Heart left ventricle (tissue), 16 donors: ENCODE measurements around the gene CHKA. TPM values are rescaled to one million over a fixed set of nuclear protein-coding genes. Genes with fewer than 3 reads are reported as not detected.

Source experiments
- ATAC-seq, 4 donors: fragments of 200-7000 bp; cut with Tn5 transposase; one replicate each; pipeline ENCODE4 v1.9.1; 2020 to 2022; ENCODE audit warnings: moderate library complexity in 4 of 4, mild to moderate bottlenecking in 3 of 4, moderate number of reproducible peaks in 1 of 4
- DNase-seq, 5 donors: peaks; one replicate each; pipeline ENCODE4 v3.0.0-alpha.2; 2020
- H3K27ac ChIP-seq, 12 donors: fragments of 200-600 bp; sonication (generic) in 4 of 12; one replicate each; pipeline versions ENCODE4 v1.5.0 to v1.8.0; 2016 to 2022; ENCODE audit warnings: mild to moderate bottlenecking in 2 of 12
- H3K27me3 ChIP-seq, 9 donors: fragments of 200-600 bp; sonication (generic) in 2 of 9; one replicate each; pipeline versions ENCODE4 v1.5.1 to v1.8.0; 2016 to 2022; ENCODE audit warnings: mild to moderate bottlenecking in 3 of 9
- H3K36me3 ChIP-seq, 9 donors: fragments of 200-600 bp; sonication (generic) in 2 of 9; one replicate each; pipeline versions ENCODE4 v1.5.0 to v1.8.0; 2018 to 2022; ENCODE audit warnings: mild to moderate bottlenecking in 2 of 9
- H3K4me1 ChIP-seq, 12 donors: fragments of 200-600 bp; sonication (generic) in 4 of 12; one replicate each; pipeline versions ENCODE4 v1.5.0 to v1.8.0; 2016 to 2022; ENCODE audit warnings: mild to moderate bottlenecking in 3 of 12
- H3K4me3 ChIP-seq, 12 donors: fragments of 200-600 bp; sonication (generic) in 4 of 12; one replicate each; pipeline versions ENCODE4 v1.5.0 to v1.8.0; 2017 to 2022; ENCODE audit warnings: mild to moderate bottlenecking in 9 of 12, moderate library complexity in 4 of 12
- H3K9me3 ChIP-seq, 12 donors: fragments of 200-600 bp; sonication (generic) in 4 of 12; one replicate each; pipeline versions ENCODE4 v1.5.0 to v1.8.0; 2016 to 2022; ENCODE audit warnings: mild to moderate bottlenecking in 1 of 12
- POLR2A ChIP-seq, 2 donors: fragments of 450-650 bp; IDR thresholded peaks; one replicate each; pipeline ENCODE4 v1.6.1; 2017; ENCODE audit warnings: antibody characterized with exemption in 2 of 2, mild to moderate bottlenecking in 2 of 2, moderate library complexity in 2 of 2
- WGBS, 4 donors: extraction: QIAGEN DNeasy Blood & Tissue Kit in 2 of 4; methylation state at CpG; one replicate each; pipeline versions ENCODE4 v1.1.5 to v1.1.7; 2013 to 2018; 5-methylcytosine and 5-hydroxymethylcytosine counted together
- intact Hi-C, 10 donors: fragments of 100-400 bp; cut with DNase I; formaldehyde crosslinking; loops; one replicate each; pipeline versions ENCODE4 v1.11.1 to v1.14.2; 2022
- polyA plus RNA-seq, 2 donors: library from polyadenylated mRNA; stranded (reverse); fragments of 200-250 nt; gene quantifications; one replicate each; pipeline ENCODE4 v1.2.3, GENCODE V29; 2013
- total RNA-seq, 9 donors: library from RNA; depleted of rRNA in 2 of 9; stranded (reverse); fragments of >200 nt in 2 of 9; fragmentation: NEBNext Ultra II Directional in 3 of 9; extraction: Animal tissue kit (Norgen Biotek cat#: 25700) in 3 of 9; gene quantifications; one replicate each; pipeline versions ENCODE4 v1.1.0 to v1.2.4, GENCODE V29; 2016 to 2023
- TF ChIP-seq, protein P1 (sequence below), 12 donors: fragments of 200-600 bp; sonication (generic) in 4 of 12; IDR thresholded peaks; one replicate each; pipeline versions ENCODE4 v1.5.0 to v1.8.0; 2018 to 2022; ENCODE audit warnings: antibody characterized with exemption in 12 of 12, mild to moderate bottlenecking in 5 of 12
- donor health status: ischemic (EF 13 %, LVEDD 7.1; RV severe dilation, severe dysfunction).
- donor health status: healthy with polysubstance abuse.
- donor health status: DM: no; HTN: yes; CAD: no.
- donor health status: DM: no; HTN: no; CAD: no.
- donor health status: ischemic (EF 25% LVEDD 6.9; RV normal size, moderate dysfunction).
- donor health status: ischemic (EF 25% LVEDD 5.7; RV mildly dilated, moderate dysfunction).
- donor health status: healthy.
- donor health status: DM: yes; HTN: yes; CAD: no.
- donor health status: ischemic (EF 35%, LVEDD 5.7; RV mildly dilated, moderate dysfunction).
- donor health status: nonischemic (EF 11% LVEDD 7.7; RV severe dilation, severe dysfunction).
- donor health status: DM: yes; HTN: yes; CAD: no.
- donor health status: PGD.
- donor health status: ischemic (EF 29% LVEDD 5.4; RV normal size, mild dysfunction).
- donor health status: nonischemic (EF 23%, LVEDD 6.1; RV moderate dilation, normal function).

Gene CHKA
- total and polyA plus RNA-seq, 11 donors, result 6.1 to 22.9 (median 9.1) TPM

DNA sequence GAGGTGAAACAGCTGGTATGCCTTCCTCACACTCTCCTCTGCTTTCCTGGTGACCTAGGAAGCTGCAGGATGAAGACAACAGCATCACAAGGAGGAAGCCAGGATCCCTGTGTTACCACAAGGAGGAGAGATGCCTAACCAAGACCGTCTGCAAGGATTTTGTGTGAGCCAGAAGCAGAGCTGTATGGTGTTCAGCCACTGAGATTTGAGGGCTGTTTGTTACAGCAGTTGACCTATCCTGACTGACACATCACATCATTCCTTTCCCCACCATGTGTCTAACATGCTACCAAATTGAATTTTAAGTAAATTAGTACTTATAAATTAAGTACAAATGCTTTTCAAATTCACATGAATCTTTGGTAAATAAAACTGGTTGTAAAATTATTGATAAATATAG, 8.9 kb upstream of the CHKA start:
- WGBS, 4 donors, result 50 to 91% (median 72%) methylated on average over 1 of the region's 1 CpG
- H3K4me3 ChIP-seq, result no peak overlapping the region
- H3K27ac ChIP-seq, result no peak overlapping the region
- ATAC-seq (no peak), DNase-seq (no peak)
- peaks cover 0 to 17% (median 9%) of the 10 kb centered on the region in 12 donors for H3K4me1 ChIP-seq
- H3K27me3 ChIP-seq, result no peaks in the 10 kb centered on the region
- H3K9me3 ChIP-seq, result no peaks in the 10 kb centered on the region
- H3K36me3 ChIP-seq, result no peaks in the 10 kb centered on the region
- intact Hi-C loops, result no loop called here
- TF ChIP-seq POLR2A (IDR thresholded peaks at IDR 0.05), result no peak
- TF ChIP-seq, protein P1, sequence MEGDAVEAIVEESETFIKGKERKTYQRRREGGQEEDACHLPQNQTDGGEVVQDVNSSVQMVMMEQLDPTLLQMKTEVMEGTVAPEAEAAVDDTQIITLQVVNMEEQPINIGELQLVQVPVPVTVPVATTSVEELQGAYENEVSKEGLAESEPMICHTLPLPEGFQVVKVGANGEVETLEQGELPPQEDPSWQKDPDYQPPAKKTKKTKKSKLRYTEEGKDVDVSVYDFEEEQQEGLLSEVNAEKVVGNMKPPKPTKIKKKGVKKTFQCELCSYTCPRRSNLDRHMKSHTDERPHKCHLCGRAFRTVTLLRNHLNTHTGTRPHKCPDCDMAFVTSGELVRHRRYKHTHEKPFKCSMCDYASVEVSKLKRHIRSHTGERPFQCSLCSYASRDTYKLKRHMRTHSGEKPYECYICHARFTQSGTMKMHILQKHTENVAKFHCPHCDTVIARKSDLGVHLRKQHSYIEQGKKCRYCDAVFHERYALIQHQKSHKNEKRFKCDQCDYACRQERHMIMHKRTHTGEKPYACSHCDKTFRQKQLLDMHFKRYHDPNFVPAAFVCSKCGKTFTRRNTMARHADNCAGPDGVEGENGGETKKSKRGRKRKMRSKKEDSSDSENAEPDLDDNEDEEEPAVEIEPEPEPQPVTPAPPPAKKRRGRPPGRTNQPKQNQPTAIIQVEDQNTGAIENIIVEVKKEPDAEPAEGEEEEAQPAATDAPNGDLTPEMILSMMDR (IDR thresholded peaks at IDR 0.05), result no peak

DNA sequence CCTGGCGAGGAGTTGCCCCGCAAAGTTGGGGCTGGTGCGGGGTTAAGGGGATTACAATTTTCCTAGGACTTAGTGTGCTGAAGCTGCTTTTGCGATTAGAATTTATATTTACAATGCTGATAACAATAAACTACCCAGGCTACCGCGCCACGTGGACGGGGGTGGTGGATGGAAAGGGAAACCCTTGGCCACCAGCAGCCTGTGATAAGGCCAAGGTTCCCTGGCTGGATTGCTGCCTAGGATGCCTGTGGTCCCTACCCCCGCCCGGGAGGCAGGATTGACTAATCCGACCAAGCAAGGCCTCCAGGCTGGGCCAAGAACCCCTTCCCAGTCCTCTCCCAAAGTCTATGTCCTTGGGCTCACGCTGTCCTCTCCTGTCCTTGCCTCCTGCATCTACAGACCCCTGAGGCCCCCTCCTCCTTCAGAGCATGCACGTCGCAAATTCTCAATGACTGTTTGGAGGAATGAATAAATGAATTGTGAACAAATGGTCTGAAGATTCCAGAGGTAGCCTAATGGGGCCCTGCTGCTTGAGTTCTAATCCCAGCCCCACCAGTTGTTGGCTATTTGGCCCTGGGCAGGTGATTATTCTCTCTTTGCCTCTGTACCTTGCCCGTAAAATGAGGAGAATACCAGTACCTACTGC, 7.6 kb upstream of the CHKA start:
- H3K36me3 ChIP-seq, result no peaks in the 10 kb centered on the region
- peak; percentile 57 to 80 (median 71) for DNase-seq
- no peaks in the 10 kb centered on the region for H3K27me3 ChIP-seq
- intact Hi-C loops, result loop anchor here in 2 of 10 donors (10.0 kb wide), 1 partner anchor 94 kb away; the partner anchor contains the start of genes NDUFS8 (in 2 of the 2) and TCIRG1 (in 2 of the 2)
- H3K27ac ChIP-seq, result peak overlapping the region in 11 of 12 donors; percentile 33 to 90 (median 54)
- no peak for TF ChIP-seq POLR2A (IDR thresholded peaks at IDR 0.05)
- TF ChIP-seq, protein P1 (IDR thresholded peaks at IDR 0.05), result no peak
- peak overlapping the region; percentile 34 to 70 (median 58) for H3K4me3 ChIP-seq
- H3K9me3 ChIP-seq, result no peaks in the 10 kb centered on the region
- peaks cover 0 to 17% (median 9%) of the 10 kb centered on the region in 12 donors for H3K4me1 ChIP-seq
- ATAC-seq, result peak; percentile 62 to 85 (median 81)
- WGBS, 4 donors, result 20 to 27% (median 21%) methylated on average over 11 to 15 of the region's 15 CpGs

DNA sequence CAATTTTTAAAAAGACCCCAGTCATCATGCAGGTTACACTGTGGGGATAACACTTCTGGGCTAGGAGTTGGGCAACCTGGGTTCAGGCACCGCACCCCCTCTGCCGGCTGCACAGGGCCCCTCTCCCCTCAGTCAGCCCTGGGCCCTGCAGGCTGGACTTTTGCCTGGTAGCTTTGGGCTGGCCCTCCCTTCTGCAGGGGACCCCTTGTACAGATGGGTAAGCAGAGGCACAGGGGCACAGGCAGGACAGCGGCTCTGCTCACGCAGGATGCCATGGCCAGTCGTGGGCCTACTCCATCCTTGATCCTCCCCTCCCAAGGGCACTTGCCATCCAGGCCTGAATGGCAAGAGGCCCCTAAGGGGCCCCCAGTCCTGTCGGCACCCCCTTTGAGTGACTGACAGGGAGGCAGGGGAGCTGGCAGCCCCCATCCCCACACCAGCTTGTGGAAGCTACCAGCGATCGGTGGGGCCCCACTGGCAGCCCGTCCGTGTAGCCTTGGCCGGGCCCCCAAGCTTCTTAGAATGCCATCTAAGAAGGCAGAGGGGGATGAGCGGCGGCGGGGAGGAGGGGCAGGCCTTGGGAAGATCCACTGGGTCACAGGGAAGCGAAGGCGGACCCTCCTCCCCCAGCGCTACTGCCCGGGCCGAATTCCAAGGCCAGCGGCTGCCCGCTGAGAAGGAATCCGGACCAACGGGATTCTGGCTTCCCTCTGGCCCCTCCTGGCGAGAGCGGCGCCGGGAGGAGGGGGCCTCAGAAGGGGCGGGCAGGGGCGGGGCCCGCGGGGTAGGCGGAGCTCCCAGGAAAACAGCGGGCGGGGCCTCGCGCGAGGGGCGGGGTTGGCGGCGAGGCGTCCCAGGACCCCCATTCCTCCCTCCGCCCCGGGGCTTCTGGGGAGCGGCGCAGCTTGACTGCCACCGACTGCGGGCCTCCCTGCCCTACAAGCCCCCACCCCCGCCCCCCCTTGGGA, 6.8 kb upstream of the CHKA start:
- DNase-seq, result peak in 4 of 5 donors; percentile 52 to 72 (median 60)
- 11 to 30% (median 15%) methylated on average over 21 to 48 of the region's 48 CpGs for WGBS, 4 donors
- Histone ChIP-seq H3K9me3 (no peaks in the 10 kb centered on the region), H3K4me1 (peaks cover 0 to 17% (median 9%) of the 10 kb centered on the region in 12 donors), H3K4me3 (peak overlapping the region; percentile 34 to 70 (median 58)), H3K27me3 (no peaks in the 10 kb centered on the region), H3K27ac (peak overlapping the region in 11 of 12 donors; percentile 33 to 90 (median 54)), H3K36me3 (no peaks in the 10 kb centered on the region)
- peak in 1 of 2 donors; percentile 26 for TF ChIP-seq POLR2A (IDR thresholded peaks at IDR 0.05)
- TF ChIP-seq, protein P1 (IDR thresholded peaks at IDR 0.05), result no peak
- intact Hi-C loops, result loop anchor here in 2 of 10 donors (10.0 kb wide), 1 partner anchor 93 kb away; the partner anchor contains the start of genes NDUFS8 (in 2 of the 2) and TCIRG1 (in 2 of the 2)
- peak; percentile 41 to 87 (median 81) for ATAC-seq
